ENCODE data around the gene PJA1.

PJA1 gene

GRCh38 chrX:69155786-69156520 lies 9.3 kb downstream of the PJA1 start:
- no peak overlapping the region for H3K9ac ChIP-seq (ENCODE audit: low read depth in 1 of 2, low read length in 2 of 2)
- H3K4me1 ChIP-seq (ENCODE audit: control insufficient read depth in 2 of 2, insufficient read depth in 2 of 2, low read length in 2 of 2), result no peaks in the 10 kb centered on the region
- no peaks in the 10 kb centered on the region for H3K9me3 ChIP-seq (ENCODE audit: control insufficient read depth in 2 of 2, low read length in 2 of 2)

GRCh38 chrX:69154051-69154450 lies 11.2 kb downstream of the PJA1 start:
- Histone ChIP-seq H3K9ac (ENCODE audit: low read depth in 1 of 2, low read length in 2 of 2) (no peak overlapping the region), H3K27me3 (ENCODE audit: control insufficient read depth in 2 of 2, insufficient read depth in 2 of 2, low read length in 2 of 2) (no peaks in the 10 kb centered on the region), H3K27ac (ENCODE audit: low read depth in 2 of 2, low read length in 2 of 2) (no peak overlapping the region), H3K36me3 (ENCODE audit: control insufficient read depth in 2 of 2, insufficient read depth in 2 of 2, low read length in 2 of 2) (no peaks in the 10 kb centered on the region), H3K9me3 (ENCODE audit: control insufficient read depth in 2 of 2, low read length in 2 of 2) (no peaks in the 10 kb centered on the region), H3K4me3 (ENCODE audit: low read length in 2 of 2) (no peak overlapping the region), H3K4me1 (ENCODE audit: control insufficient read depth in 2 of 2, insufficient read depth in 2 of 2, low read length in 2 of 2) (no peaks in the 10 kb centered on the region)

More at GRCh38 chrX:69155786-69156520, 9.3 kb downstream of the PJA1 start:
- no peaks in the 10 kb centered on the region for H3K27me3 ChIP-seq (ENCODE audit: control insufficient read depth in 2 of 2, insufficient read depth in 2 of 2, low read length in 2 of 2)
- H3K36me3 ChIP-seq (ENCODE audit: control insufficient read depth in 2 of 2, insufficient read depth in 2 of 2, low read length in 2 of 2), result no peaks in the 10 kb centered on the region
- no peak overlapping the region for H3K27ac ChIP-seq (ENCODE audit: low read depth in 2 of 2, low read length in 2 of 2)
- H3K4me3 ChIP-seq (ENCODE audit: low read length in 2 of 2), result no peak overlapping the region

GRCh38 chrX:69153060-69153730 lies 12.1 kb downstream of the PJA1 start:
- no peaks in the 10 kb centered on the region for H3K36me3 ChIP-seq (ENCODE audit: control insufficient read depth in 2 of 2, insufficient read depth in 2 of 2, low read length in 2 of 2)
- H3K4me3 ChIP-seq (ENCODE audit: low read length in 2 of 2), result no peak overlapping the region
- no peak overlapping the region for H3K9ac ChIP-seq (ENCODE audit: low read depth in 1 of 2, low read length in 2 of 2)
- peak overlapping the region in 1 of 2 donors; percentile 23 for H3K27ac ChIP-seq (ENCODE audit: low read depth in 2 of 2, low read length in 2 of 2)
- no peaks in the 10 kb centered on the region for H3K9me3 ChIP-seq (ENCODE audit: control insufficient read depth in 2 of 2, low read length in 2 of 2)
- H3K4me1 ChIP-seq (ENCODE audit: control insufficient read depth in 2 of 2, insufficient read depth in 2 of 2, low read length in 2 of 2), result no peaks in the 10 kb centered on the region
- no peaks in the 10 kb centered on the region for H3K27me3 ChIP-seq (ENCODE audit: control insufficient read depth in 2 of 2, insufficient read depth in 2 of 2, low read length in 2 of 2)

GRCh38 chrX:69152417-69152841 lies 12.8 kb downstream of the PJA1 start:
- Histone ChIP-seq H3K27ac (ENCODE audit: low read depth in 2 of 2, low read length in 2 of 2) (no peak overlapping the region), H3K9me3 (ENCODE audit: control insufficient read depth in 2 of 2, low read length in 2 of 2) (no peaks in the 10 kb centered on the region)

GRCh38 chrX:69151866-69152284 lies 13.4 kb downstream of the PJA1 start:
- Histone ChIP-seq H3K36me3 (ENCODE audit: control insufficient read depth in 2 of 2, insufficient read depth in 2 of 2, low read length in 2 of 2) (no peaks in the 10 kb centered on the region), H3K9me3 (ENCODE audit: control insufficient read depth in 2 of 2, low read length in 2 of 2) (no peaks in the 10 kb centered on the region), H3K4me3 (ENCODE audit: low read length in 2 of 2) (no peak overlapping the region), H3K27ac (ENCODE audit: low read depth in 2 of 2, low read length in 2 of 2) (no peak overlapping the region), H3K9ac (ENCODE audit: low read depth in 1 of 2, low read length in 2 of 2) (no peak overlapping the region), H3K4me1 (ENCODE audit: control insufficient read depth in 2 of 2, insufficient read depth in 2 of 2, low read length in 2 of 2) (no peaks in the 10 kb centered on the region), H3K27me3 (ENCODE audit: control insufficient read depth in 2 of 2, insufficient read depth in 2 of 2, low read length in 2 of 2) (peaks cover 0 to 4% of the 10 kb centered on the region in 2 donors)

More at GRCh38 chrX:69152417-69152841, 12.8 kb downstream of the PJA1 start:
- no peaks in the 10 kb centered on the region for H3K4me1 ChIP-seq (ENCODE audit: control insufficient read depth in 2 of 2, insufficient read depth in 2 of 2, low read length in 2 of 2)
- no peaks in the 10 kb centered on the region for H3K27me3 ChIP-seq (ENCODE audit: control insufficient read depth in 2 of 2, insufficient read depth in 2 of 2, low read length in 2 of 2)
- H3K4me3 ChIP-seq (ENCODE audit: low read length in 2 of 2), result no peak overlapping the region
- no peaks in the 10 kb centered on the region for H3K36me3 ChIP-seq (ENCODE audit: control insufficient read depth in 2 of 2, insufficient read depth in 2 of 2, low read length in 2 of 2)
- H3K9ac ChIP-seq (ENCODE audit: low read depth in 1 of 2, low read length in 2 of 2), result no peak overlapping the region

- H3K9me3 ChIP-seq (ENCODE audit: control insufficient read depth in 2 of 2, low read length in 2 of 2), result no peaks in the 10 kb centered on the region
- no peaks in the 10 kb centered on the region for H3K4me1 ChIP-seq (ENCODE audit: control insufficient read depth in 2 of 2, insufficient read depth in 2 of 2, low read length in 2 of 2)
- H3K4me3 ChIP-seq (ENCODE audit: low read length in 2 of 2), result no peak overlapping the region
- H3K36me3 ChIP-seq (ENCODE audit: control insufficient read depth in 2 of 2, insufficient read depth in 2 of 2, low read length in 2 of 2), result no peaks in the 10 kb centered on the region
- peaks cover 0 to 9% of the 10 kb centered on the region in 2 donors for H3K27me3 ChIP-seq (ENCODE audit: control insufficient read depth in 2 of 2, insufficient read depth in 2 of 2, low read length in 2 of 2)
- no peak overlapping the region for H3K9ac ChIP-seq (ENCODE audit: low read depth in 1 of 2, low read length in 2 of 2)
- no peak overlapping the region for H3K27ac ChIP-seq (ENCODE audit: low read depth in 2 of 2, low read length in 2 of 2)
Measured at GRCh38 chrX:69150281-69150960, 14.8 kb downstream of the PJA1 start.

- Histone ChIP-seq H3K4me1 (ENCODE audit: control insufficient read depth in 2 of 2, insufficient read depth in 2 of 2, low read length in 2 of 2) (no peaks in the 10 kb centered on the region), H3K36me3 (ENCODE audit: control insufficient read depth in 2 of 2, insufficient read depth in 2 of 2, low read length in 2 of 2) (no peaks in the 10 kb centered on the region), H3K27me3 (ENCODE audit: control insufficient read depth in 2 of 2, insufficient read depth in 2 of 2, low read length in 2 of 2) (peaks cover 0 to 10% of the 10 kb centered on the region in 2 donors), H3K9me3 (ENCODE audit: control insufficient read depth in 2 of 2, low read length in 2 of 2) (no peaks in the 10 kb centered on the region), H3K4me3 (ENCODE audit: low read length in 2 of 2) (no peak overlapping the region), H3K27ac (ENCODE audit: low read depth in 2 of 2, low read length in 2 of 2) (no peak overlapping the region), H3K9ac (ENCODE audit: low read depth in 1 of 2, low read length in 2 of 2) (no peak overlapping the region)
Measured at GRCh38 chrX:69149466-69150280, 15.6 kb downstream of the PJA1 start.

GRCh38 chrX:69148946-69149345 lies 16.3 kb downstream of the PJA1 start:
- Histone ChIP-seq H3K36me3 (ENCODE audit: control insufficient read depth in 2 of 2, insufficient read depth in 2 of 2, low read length in 2 of 2) (no peaks in the 10 kb centered on the region), H3K4me3 (ENCODE audit: low read length in 2 of 2) (no peak overlapping the region), H3K4me1 (ENCODE audit: control insufficient read depth in 2 of 2, insufficient read depth in 2 of 2, low read length in 2 of 2) (no peaks in the 10 kb centered on the region), H3K9me3 (ENCODE audit: control insufficient read depth in 2 of 2, low read length in 2 of 2) (no peaks in the 10 kb centered on the region), H3K9ac (ENCODE audit: low read depth in 1 of 2, low read length in 2 of 2) (no peak overlapping the region), H3K27ac (ENCODE audit: low read depth in 2 of 2, low read length in 2 of 2) (no peak overlapping the region), H3K27me3 (ENCODE audit: control insufficient read depth in 2 of 2, insufficient read depth in 2 of 2, low read length in 2 of 2) (peaks cover 0 to 10% of the 10 kb centered on the region in 2 donors)

GRCh38 chrX:69146739-69147138 lies 18.5 kb downstream of the PJA1 start:
- no peaks in the 10 kb centered on the region for H3K4me1 ChIP-seq (ENCODE audit: control insufficient read depth in 2 of 2, insufficient read depth in 2 of 2, low read length in 2 of 2)
- H3K36me3 ChIP-seq (ENCODE audit: control insufficient read depth in 2 of 2, insufficient read depth in 2 of 2, low read length in 2 of 2), result no peaks in the 10 kb centered on the region
- no peak overlapping the region for H3K9ac ChIP-seq (ENCODE audit: low read depth in 1 of 2, low read length in 2 of 2)
- H3K9me3 ChIP-seq (ENCODE audit: control insufficient read depth in 2 of 2, low read length in 2 of 2), result no peaks in the 10 kb centered on the region
- H3K27me3 ChIP-seq (ENCODE audit: control insufficient read depth in 2 of 2, insufficient read depth in 2 of 2, low read length in 2 of 2), result peaks cover 0 to 10% of the 10 kb centered on the region in 2 donors
- H3K27ac ChIP-seq (ENCODE audit: low read depth in 2 of 2, low read length in 2 of 2), result no peak overlapping the region
- no peak overlapping the region for H3K4me3 ChIP-seq (ENCODE audit: low read length in 2 of 2)

Data from mucosa of rectum (tissue), 2 donors.